IPS-15b (cell line): Measurements from ENCODE around the gene EIF3B.
"Not testable (repeated sequence)": the region's sequence is repeated elsewhere in the genome, so short reads cannot be mapped to it uniquely, and the experiment has no call there.

Source experiments
- H3K27me3 ChIP-seq: one replicate; pipeline ENCODE4 v1.6.1; 2013; ENCODE audit warnings: low read length; ENCODE audit not compliant: control insufficient read depth, insufficient read depth
- H3K36me3 ChIP-seq: one replicate; pipeline ENCODE4 v1.6.1; 2013; ENCODE audit warnings: low read length; ENCODE audit not compliant: control insufficient read depth, insufficient read depth
- H3K4me1 ChIP-seq: one replicate; pipeline ENCODE4 v1.6.1; 2013; ENCODE audit warnings: mild to moderate bottlenecking, low read length; ENCODE audit not compliant: control insufficient read depth, insufficient read depth
- H3K4me3 ChIP-seq: one replicate; pipeline ENCODE4 v1.5.1; 2013; ENCODE audit warnings: low read depth, low read length
- H3K9ac ChIP-seq: one replicate; pipeline ENCODE4 v1.6.1; 2013; ENCODE audit warnings: low read depth, mild to moderate bottlenecking, low read length
- H3K9me3 ChIP-seq: one replicate; pipeline ENCODE4 v1.6.1; 2013; ENCODE audit warnings: mild to moderate bottlenecking, low read length; ENCODE audit not compliant: control insufficient read depth, insufficient read depth

Gene EIF3B

GRCh38 chr7:2354186-2354938 lies at the start of gene EIF3B:
Gene EIF3B (plus strand): TSS chr7:2354827. CDS start chr7:2354922, 95 bp downstream.
- H3K36me3 ChIP-seq: peaks cover 20% of the 10 kb centered on the region

GRCh38 chr7:2305258-2305657 lies 49.4 kb upstream of the EIF3B start:
- H3K4me3 ChIP-seq, H3K9ac ChIP-seq, H3K9me3 ChIP-seq, H3K36me3 ChIP-seq, H3K27me3 ChIP-seq: not testable (repeated sequence)
- peaks cover 12% of the 10 kb centered on the region for H3K4me1 ChIP-seq

More at GRCh38 chr7:2354186-2354938, at the start of gene EIF3B:
- H3K9me3 ChIP-seq: no peaks in the 10 kb centered on the region
- H3K9ac ChIP-seq: peak within 1 kb of the TSS; percentile 98
- peak within 1 kb of the TSS; percentile 83 for H3K4me3 ChIP-seq
- H3K4me1 ChIP-seq: peaks cover 2% of the 10 kb centered on the region
- no peaks in the 10 kb centered on the region for H3K27me3 ChIP-seq

GRCh38 chr7:2306688-2307087 lies 47.9 kb upstream of the EIF3B start:
- Histone ChIP-seq H3K9ac (no peak overlapping the region), H3K36me3 (no peaks in the 10 kb centered on the region), H3K9me3 (no peaks in the 10 kb centered on the region), H3K27me3 (no peaks in the 10 kb centered on the region), H3K4me1 (peaks cover 3% of the 10 kb centered on the region), H3K4me3 (no peak overlapping the region)

- Histone ChIP-seq H3K27me3 (no peaks in the 10 kb centered on the region), H3K4me3 (no peak overlapping the region), H3K9ac (no peak overlapping the region), H3K9me3 (no peaks in the 10 kb centered on the region), H3K36me3 (no peaks in the 10 kb centered on the region), H3K4me1 (peaks cover 2% of the 10 kb centered on the region)
Measured at GRCh38 chr7:2307690-2308107, 46.9 kb upstream of the EIF3B start.

- no peak overlapping the region for H3K9ac ChIP-seq
- no peaks in the 10 kb centered on the region for H3K27me3 ChIP-seq
- no peaks in the 10 kb centered on the region for H3K9me3 ChIP-seq
- H3K4me1 ChIP-seq: peaks cover 2% of the 10 kb centered on the region
- H3K36me3 ChIP-seq: no peaks in the 10 kb centered on the region
- no peak overlapping the region for H3K4me3 ChIP-seq
Measured at GRCh38 chr7:2309889-2310331, 44.7 kb upstream of the EIF3B start.

GRCh38 chr7:2312267-2312929 lies 42.2 kb upstream of the EIF3B start:
- Histone ChIP-seq H3K9ac (no peak overlapping the region), H3K27me3 (no peaks in the 10 kb centered on the region), H3K9me3 (no peaks in the 10 kb centered on the region), H3K4me3 (no peak overlapping the region), H3K4me1 (peaks cover 2% of the 10 kb centered on the region), H3K36me3 (no peaks in the 10 kb centered on the region)

- no peaks in the 10 kb centered on the region for H3K9me3 ChIP-seq
- peak overlapping the region; percentile 80 for H3K4me3 ChIP-seq
- no peaks in the 10 kb centered on the region for H3K27me3 ChIP-seq
- no peaks in the 10 kb centered on the region for H3K36me3 ChIP-seq
- H3K9ac ChIP-seq: peak overlapping the region; percentile 60
- H3K4me1 ChIP-seq: peaks cover 2% of the 10 kb centered on the region
Measured at GRCh38 chr7:2313450-2314208, 41.0 kb upstream of the EIF3B start.

- Histone ChIP-seq H3K9ac (peak within 1 kb of the TSS; percentile 60), H3K4me3 (peak within 1 kb of the TSS; percentile 80), H3K36me3 (no peaks in the 10 kb centered on the region), H3K4me1 (peaks cover 2% of the 10 kb centered on the region), H3K27me3 (no peaks in the 10 kb centered on the region), H3K9me3 (no peaks in the 10 kb centered on the region)
Measured at GRCh38 chr7:2314209-2314955, 40.2 kb upstream of the EIF3B start, which contains the start of gene SNX8. Gene SNX8 (minus strand): TSS chr7:2314441. CDS start chr7:2314421, 20 bp downstream.

- peak overlapping the region; percentile 36 for H3K4me3 ChIP-seq
Measured at GRCh38 chr7:2314956-2315530, 39.6 kb upstream of the EIF3B start.

GRCh38 chr7:2315787-2316186 lies 38.8 kb upstream of the EIF3B start:
- no peak overlapping the region for H3K9ac ChIP-seq
- H3K27me3 ChIP-seq: no peaks in the 10 kb centered on the region
- H3K36me3 ChIP-seq: no peaks in the 10 kb centered on the region
- no peaks in the 10 kb centered on the region for H3K4me1 ChIP-seq
- no peak overlapping the region for H3K4me3 ChIP-seq
- no peaks in the 10 kb centered on the region for H3K9me3 ChIP-seq

More at GRCh38 chr7:2314956-2315530, 39.6 kb upstream of the EIF3B start:
- not testable (repeated sequence) for H3K4me1 ChIP-seq, H3K36me3 ChIP-seq, H3K27me3 ChIP-seq, H3K9ac ChIP-seq, H3K9me3 ChIP-seq

- H3K9ac ChIP-seq: no peak overlapping the region
- no peaks in the 10 kb centered on the region for H3K36me3 ChIP-seq
- no peak overlapping the region for H3K4me3 ChIP-seq
- no peaks in the 10 kb centered on the region for H3K27me3 ChIP-seq
- no peaks in the 10 kb centered on the region for H3K4me1 ChIP-seq
- H3K9me3 ChIP-seq: no peaks in the 10 kb centered on the region
Measured at GRCh38 chr7:2316578-2316977, 38.0 kb upstream of the EIF3B start.
